GM12878 (cell line): ENCODE results near the gene GORASP2. TPM values are rescaled to one million over a fixed set of nuclear protein-coding genes. Genes with fewer than 3 reads are reported as not detected.

Source experiments
- ATAC-seq: fragments of 200-7000 bp; cut with Tn5 transposase; 3 replicates; pipeline ENCODE4 v1.9.1; 2020; ENCODE audit warnings: mild to moderate bottlenecking, moderate library complexity
- BruUV-seq: library from RNA; stranded (reverse); fragments of 400-500 nt; replicated peaks from 2 replicates; lab custom pipeline; 2021; lab: Mats Ljungman, UMichigan
- CTCF ChIA-PET: fragments of 300-600 bp; sonication (Branson Sonifier 250); formaldehyde crosslinking; extraction: SDS; loops from one replicate; lab custom pipeline; 2021; ENCODE audit warnings: inconsistent platforms; lab: Yijun Ruan, JAX
- POLR2A ChIA-PET: fragments of 350-600 bp; formaldehyde crosslinking; extraction: SDS; loops from one replicate; lab custom pipeline; 2021; ENCODE audit warnings: inconsistent platforms; lab: Charles Lee
- RAD21 ChIA-PET: fragments of 300-600 bp; sonication (Branson Sonifier 250); formaldehyde crosslinking; loops from one replicate; lab custom pipeline; 2023; ENCODE audit warnings: antibody characterized with exemption; ENCODE audit not compliant: unreplicated experiment; lab: Charles Lee
- SMC1A ChIA-PET: fragments of 300-600 bp; sonication (Branson Sonifier 250); formaldehyde crosslinking; loops from one replicate; lab custom pipeline; 2023; ENCODE audit not compliant: unreplicated experiment, uncharacterized antibody; lab: Charles Lee
- DNase-seq: peaks from one replicate; pipeline ENCODE4 v3.0.0-alpha.2; 2011; ENCODE audit warnings: low read depth, low spot score
- FAIRE-seq: peaks from 3 replicates; lab custom pipeline; 2011; peaks lifted over from hg19 to GRCh38; lab: Jason Lieb, UNC
- H2AFZ ChIP-seq: 2 replicates; pipeline ENCODE4 v1.6.0; 2011; ENCODE audit warnings: low read depth, low read length, control low read depth; ENCODE audit not compliant: control insufficient read depth
- H3K27ac ChIP-seq: 2 replicates; pipeline ENCODE4 v1.5.1; 2011; ENCODE audit warnings: control low read depth; ENCODE audit not compliant: control insufficient read depth, insufficient read depth
- H3K27me3 ChIP-seq, 2 experiments: replicated peaks in 1 of 2; 2 replicates each; pipeline versions ENCODE4 v1.6.0 to v1.6.1; 2011; ENCODE audit warnings: low read length in 1 of 2; ENCODE audit not compliant: control insufficient read depth in 2 of 2, insufficient read depth in 2 of 2
- H3K36me3 ChIP-seq, 2 experiments: 2 replicates each; pipeline ENCODE4 v1.5.1; 2011; ENCODE audit warnings: low read length in 1 of 2; ENCODE audit not compliant: control insufficient read depth in 2 of 2, insufficient read depth in 2 of 2
- H3K4me1 ChIP-seq: 2 replicates; pipeline ENCODE4 v1.6.1; 2011; ENCODE audit warnings: mild to moderate bottlenecking, low read length, moderate library complexity, mixed read lengths; ENCODE audit not compliant: control insufficient read depth, insufficient read depth
- H3K4me2 ChIP-seq: 2 replicates; pipeline ENCODE4 v1.6.0; 2011; ENCODE audit warnings: control low read depth; ENCODE audit not compliant: control insufficient read depth, insufficient read depth
- H3K4me3 ChIP-seq: fragments of 200-600 bp; sonication (generic); 2 replicates; pipeline ENCODE4 v1.5.1; 2016
- H3K79me2 ChIP-seq: 2 replicates; pipeline ENCODE4 v1.6.0; 2011; ENCODE audit warnings: low read length; ENCODE audit not compliant: control insufficient read depth, insufficient read depth
- H3K9ac ChIP-seq: 2 replicates; pipeline ENCODE4 v1.8.0; 2011; ENCODE audit warnings: low read length, control low read depth, mixed read lengths; ENCODE audit not compliant: control insufficient read depth, insufficient read depth
- H3K9me3 ChIP-seq: replicated peaks from 3 replicates; pipeline ENCODE4 v1.5.1; 2011; ENCODE audit warnings: mild to moderate bottlenecking, low read length; ENCODE audit not compliant: control insufficient read depth, insufficient read depth
- H4K20me1 ChIP-seq: 2 replicates; pipeline ENCODE4 v1.6.0; 2011; ENCODE audit not compliant: control insufficient read depth, insufficient read depth
- E4F1 ChIP-seq: fragments of 450-650 bp; IDR thresholded peaks from 2 replicates; pipeline ENCODE4 v1.6.1; 2018; ENCODE audit warnings: borderline replicate concordance, mild to moderate bottlenecking; ENCODE audit not compliant: partially characterized antibody
- IRF3 ChIP-seq: fragments of 450-650 bp; IDR thresholded peaks from 2 replicates; pipeline ENCODE4 v1.6.1; 2014; ENCODE audit warnings: mild to moderate bottlenecking
- MEF2B ChIP-seq: fragments of 450-650 bp; IDR thresholded peaks from 2 replicates; pipeline ENCODE4 v1.6.1; 2018; ENCODE audit warnings: mild to moderate bottlenecking, moderate library complexity; ENCODE audit not compliant: partially characterized antibody, poor library complexity, severe bottlenecking
- MTA2 ChIP-seq: fragments of 450-650 bp; IDR thresholded peaks from 2 replicates; pipeline ENCODE4 v1.6.1; 2016; ENCODE audit warnings: low read depth, mild to moderate bottlenecking, moderate library complexity
- MXI1 ChIP-seq: fragments of 150-350 bp; IDR thresholded peaks from 2 replicates; pipeline ENCODE4 v1.6.1; 2011; ENCODE audit warnings: low read depth, mild to moderate bottlenecking, inconsistent platforms, low read length, improper control_type of control experiment
- NBN ChIP-seq: fragments of 450-650 bp; IDR thresholded peaks from 2 replicates; pipeline ENCODE4 v1.6.1; 2016
- NFYB ChIP-seq: IDR thresholded peaks from 2 replicates; pipeline ENCODE4 v1.6.1; 2011; ENCODE audit warnings: low read depth, mild to moderate bottlenecking, low read length, improper control_type of control experiment, moderate library complexity; ENCODE audit not compliant: insufficient read depth
- PAX8 ChIP-seq: fragments of 450-650 bp; IDR thresholded peaks from 2 replicates; pipeline ENCODE4 v1.6.1; 2017; ENCODE audit warnings: mild to moderate bottlenecking, moderate library complexity
- POLR2AphosphoS5 ChIP-seq: IDR thresholded peaks from 2 replicates; pipeline ENCODE4 v1.6.1; 2011; ENCODE audit warnings: mild to moderate bottlenecking, low read length, inconsistent platforms
- RELA ChIP-seq: fragments of 450-650 bp; IDR thresholded peaks from 2 replicates; pipeline ENCODE4 v1.8.0; 2014; ENCODE audit warnings: borderline replicate concordance; ENCODE audit not compliant: partially characterized antibody
- SIN3A ChIP-seq: IDR thresholded peaks from 2 replicates; pipeline ENCODE4 v1.6.1; 2012; ENCODE audit warnings: low read depth, low read length, improper control_type of control experiment
- SMC3 ChIP-seq: IDR thresholded peaks from 2 replicates; pipeline ENCODE4 v1.6.1; 2011; ENCODE audit warnings: low read length, improper control_type of control experiment, borderline replicate concordance
- TCF7 ChIP-seq: IDR thresholded peaks from 2 replicates; pipeline ENCODE4 v1.6.1; 2014; ENCODE audit warnings: antibody characterized with exemption, borderline replicate concordance
- WRNIP1 ChIP-seq: IDR thresholded peaks from 2 replicates; pipeline ENCODE4 v1.6.1; 2011; ENCODE audit warnings: low read depth, low read length, improper control_type of control experiment, borderline replicate concordance
- YBX1 ChIP-seq: fragments of 450-650 bp; IDR thresholded peaks from 2 replicates; pipeline ENCODE4 v1.6.1; 2016; ENCODE audit warnings: antibody characterized with exemption
- ZBED1 ChIP-seq: IDR thresholded peaks from 2 replicates; pipeline ENCODE4 v1.6.1; 2016; ENCODE audit warnings: borderline replicate concordance
- ZNF274 ChIP-seq: IDR thresholded peaks from one replicate; pipeline ENCODE4 v1.8.0; 2011; ENCODE audit not compliant: insufficient read length, insufficient read depth
- WGBS: methylation state at CpG from one replicate; pipeline ENCODE4 v1.1.6; 2016; ENCODE audit warnings: low lambda C conversion rate; ENCODE audit not compliant: insufficient replicate concordance, insufficient coverage; ENCODE audit errors: missing lambda C conversion rate; 5-methylcytosine and 5-hydroxymethylcytosine counted together
- in situ Hi-C: fragments of 300-500 bp; cut with MboI; formaldehyde crosslinking; loops from 9 replicates; pipeline ENCODE4 v1.14.3; 2018; ENCODE audit warnings: mixed read lengths
- intact Hi-C: fragments of 100-400 bp; cut with micrococcal nuclease; formaldehyde crosslinking; loops from one replicate; pipeline ENCODE4 v1.14.2; 2022; ENCODE audit not compliant: unreplicated experiment
- polyA plus RNA-seq, 11 experiments: library from polyadenylated mRNA; depleted of rRNA in 4 of 11; unstranded in 6 of 11; stranded (reverse) in 5 of 11; fragments of >200 nt; fragmentation: Nextera tagmentation in 4 of 11; fragmentation: Illumina TruSeq in 1 of 11; extraction: Ambion mirVana in 4 of 11; extraction: Trizol in 1 of 11; gene quantifications; 1 replicate in 1 of 11; 2 replicates in 10 of 11; pipeline versions ENCODE4 v1.2.1 to v1.2.3, GENCODE V29; 2011 to 2016; ENCODE audit warnings: inconsistent platforms in 2 of 11, missing spikeins in 2 of 11, low read depth in 1 of 11
- total RNA-seq, 4 experiments: library from RNA; depleted of rRNA in 3 of 4; stranded (reverse); fragments of >200 nt in 3 of 4; fragmentation: Illumina TruSeq in 1 of 4; extraction: Trizol in 1 of 4; gene quantifications; 2 replicates each; pipeline versions ENCODE4 v1.2.1 to v1.2.3, GENCODE V29; 2013 to 2021

GORASP2 gene
- total and polyA plus RNA-seq, 10 of the 15 experiments (the other 5 are each of a cell fraction or from before 2014, with no cell fraction given) = 26.3 to 169 (median 103) TPM

GRCh38 chr2:170972296-170973224 is 43.5 kb downstream of the GORASP2 start:
- Histone ChIP-seq H3K36me3 (no peaks in the 10 kb centered on the region; a peak in 2 of 4 replicates), H3K79me2 (no peaks in the 10 kb centered on the region; the same call in 1 of the 2 replicates), H3K9me3 (no peaks in the 10 kb centered on the region), H3K4me2 (peak overlapping the region; percentile 70), H3K9ac (peak overlapping the region; percentile 84; the same call in 1 of the 2 replicates), H2AFZ (peak overlapping the region; percentile 84), H3K4me1 (peaks cover 10% of the 10 kb centered on the region), H3K4me3 (no peak overlapping the region), H4K20me1 (no peaks in the 10 kb centered on the region), H3K27ac (0 out of 2 replicates have a peak overlapping the region, but pooled peaks have one; percentile 38), H3K27me3 (no peaks in the 10 kb centered on the region)
- DNase-seq (no peak), FAIRE-seq (no peak), ATAC-seq (peak; percentile 5; the same call in 2 of the 3 replicates)
- no peak for TF ChIP-seq PAX8
- TF ChIP-seq E4F1 = no peak
- TF ChIP-seq ZBED1 = no peak
- no peak for TF ChIP-seq YBX1
- TF ChIP-seq POLR2AphosphoS5 = no peak
- no peak for TF ChIP-seq TCF7
- TF ChIP-seq RELA = no peak
- no peak for TF ChIP-seq ZNF274
- TF ChIP-seq MEF2B = no peak
- no peak for TF ChIP-seq WRNIP1
- no peak for TF ChIP-seq MXI1
- TF ChIP-seq NBN = no peak
- no peak for TF ChIP-seq IRF3
- no peak for TF ChIP-seq MTA2
- no peak for TF ChIP-seq NFYB
- TF ChIP-seq SMC3 = no peak
- TF ChIP-seq SIN3A = no peak
- ChIA-PET RAD21 (interaction anchor here (0.6 to 3.8 kb wide), 17 partner anchors 17 to 1134 kb away, joined by 3 to 28 read pairs (median 3); partner anchors contain the start of gene GORASP2), SMC1A (interaction anchor here (0.7 to 2.7 kb wide), 18 partner anchors 12 to 1132 kb away, joined by 3 to 11 read pairs (median 4); partner anchors contain the start of genes GORASP2 and TLK1), POLR2A (interaction anchor here (0.6 to 1.8 kb wide), 6 partner anchors 43 to 347 kb away, joined by 3 to 6 read pairs (median 4); partner anchors contain the start of gene GORASP2), CTCF (interaction anchor here (0.6 to 2.5 kb wide), 42 partner anchors 8 to 1155 kb away, joined by 3 to 46 read pairs (median 4); partner anchors contain the start of genes DCAF17, GAD1, GORASP2 and METTL8)
- in situ Hi-C loops = loop anchor here (10.0 to 25.0 kb wide), 2 partner anchors 465 to 1132 kb away; partner anchors contain the start of genes DCAF17, DLX2 and METTL8
- WGBS = 80% methylated on average over 20 of the region's 20 CpGs
- no TSS peak for BruUV-seq
- intact Hi-C loops = loop anchor here (1.0 to 5.0 kb wide), 6 partner anchors 43 to 600 kb away; partner anchors contain the start of genes DCAF17, GORASP2 and METTL8
